ENCODE results near the gene SYTL2. TPM values are rescaled to one million over a fixed set of nuclear protein-coding genes. Genes with fewer than 3 reads are reported as not detected.

The SYTL2 gene
- total RNA-seq, 1 experiment from 2014 or later, result 132 TPM

DNA sequence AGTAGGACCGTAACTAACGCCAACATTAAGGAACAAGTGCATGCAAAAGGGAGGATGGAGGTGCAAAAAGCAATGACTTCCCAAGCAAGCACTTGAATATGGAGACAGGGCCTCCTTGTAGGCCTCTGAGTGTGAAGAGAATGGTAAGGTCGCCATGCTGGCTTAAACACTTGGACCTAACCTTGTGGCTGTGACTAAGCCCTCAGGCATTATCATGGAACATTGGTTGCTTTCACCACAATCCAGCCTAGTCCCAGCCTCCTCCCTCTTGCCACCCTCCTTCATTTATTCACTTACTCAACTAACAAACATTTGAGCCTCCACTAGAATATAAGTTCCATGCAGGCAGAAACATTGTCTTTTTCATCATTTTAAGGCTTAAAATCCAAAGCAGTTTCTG is 11.9 kb upstream of the SYTL2 start:
- intact Hi-C loops (cut with micrococcal nuclease; ENCODE audit: unreplicated experiment), result loop anchor here (5.0 to 10.0 kb wide), 2 partner anchors 121 to 228 kb away; no protein-coding TSS in a partner anchor
- in situ Hi-C loops (cut with HindIII; ENCODE audit: low pct_unique_long_range_greater_than_20kb, low sequenced_read_pairs), result no loop called here
- ChIA-PET POLR2A (no interaction called here), CTCF (no interaction called here)
- peaks cover 35% of the 10 kb centered on the region for H3K4me1 ChIP-seq (ENCODE audit: control insufficient read depth, insufficient read depth, low read length)
- BruUV-seq (replicated peaks), result no TSS peak
- ATAC-seq (no peak), DNase-seq (ENCODE audit: low read depth, low spot score) (no peak)
- TF ChIP-seq POLR2AphosphoS5 (IDR thresholded peaks at IDR 0.05; ENCODE audit: low read depth, low read length), result no peak
- TF ChIP-seq, protein P1, sequence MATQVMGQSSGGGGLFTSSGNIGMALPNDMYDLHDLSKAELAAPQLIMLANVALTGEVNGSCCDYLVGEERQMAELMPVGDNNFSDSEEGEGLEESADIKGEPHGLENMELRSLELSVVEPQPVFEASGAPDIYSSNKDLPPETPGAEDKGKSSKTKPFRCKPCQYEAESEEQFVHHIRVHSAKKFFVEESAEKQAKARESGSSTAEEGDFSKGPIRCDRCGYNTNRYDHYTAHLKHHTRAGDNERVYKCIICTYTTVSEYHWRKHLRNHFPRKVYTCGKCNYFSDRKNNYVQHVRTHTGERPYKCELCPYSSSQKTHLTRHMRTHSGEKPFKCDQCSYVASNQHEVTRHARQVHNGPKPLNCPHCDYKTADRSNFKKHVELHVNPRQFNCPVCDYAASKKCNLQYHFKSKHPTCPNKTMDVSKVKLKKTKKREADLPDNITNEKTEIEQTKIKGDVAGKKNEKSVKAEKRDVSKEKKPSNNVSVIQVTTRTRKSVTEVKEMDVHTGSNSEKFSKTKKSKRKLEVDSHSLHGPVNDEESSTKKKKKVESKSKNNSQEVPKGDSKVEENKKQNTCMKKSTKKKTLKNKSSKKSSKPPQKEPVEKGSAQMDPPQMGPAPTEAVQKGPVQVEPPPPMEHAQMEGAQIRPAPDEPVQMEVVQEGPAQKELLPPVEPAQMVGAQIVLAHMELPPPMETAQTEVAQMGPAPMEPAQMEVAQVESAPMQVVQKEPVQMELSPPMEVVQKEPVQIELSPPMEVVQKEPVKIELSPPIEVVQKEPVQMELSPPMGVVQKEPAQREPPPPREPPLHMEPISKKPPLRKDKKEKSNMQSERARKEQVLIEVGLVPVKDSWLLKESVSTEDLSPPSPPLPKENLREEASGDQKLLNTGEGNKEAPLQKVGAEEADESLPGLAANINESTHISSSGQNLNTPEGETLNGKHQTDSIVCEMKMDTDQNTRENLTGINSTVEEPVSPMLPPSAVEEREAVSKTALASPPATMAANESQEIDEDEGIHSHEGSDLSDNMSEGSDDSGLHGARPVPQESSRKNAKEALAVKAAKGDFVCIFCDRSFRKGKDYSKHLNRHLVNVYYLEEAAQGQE (IDR thresholded peaks at IDR 0.05; ENCODE audit: insufficient read depth in 1 of 2, low read depth in 2 of 2, low read length in 1 of 2), result no peak
- H3K27ac ChIP-seq (ENCODE audit: low read length), result peak overlapping the region; percentile 58
- H3K27me3 ChIP-seq (ENCODE audit: control insufficient read depth, insufficient read depth, low read length), result no peaks in the 10 kb centered on the region
- no peak overlapping the region for H3K4me3 ChIP-seq (ENCODE audit: low read depth in 2 of 2, low read length in 2 of 2)
- no peaks in the 10 kb centered on the region for H3K9me3 ChIP-seq (ENCODE audit: control insufficient read depth, insufficient read depth, low read depth, low read length)
- H3K36me3 ChIP-seq (ENCODE audit: control insufficient read depth, insufficient read depth, low read length), result no peaks in the 10 kb centered on the region

DNA sequence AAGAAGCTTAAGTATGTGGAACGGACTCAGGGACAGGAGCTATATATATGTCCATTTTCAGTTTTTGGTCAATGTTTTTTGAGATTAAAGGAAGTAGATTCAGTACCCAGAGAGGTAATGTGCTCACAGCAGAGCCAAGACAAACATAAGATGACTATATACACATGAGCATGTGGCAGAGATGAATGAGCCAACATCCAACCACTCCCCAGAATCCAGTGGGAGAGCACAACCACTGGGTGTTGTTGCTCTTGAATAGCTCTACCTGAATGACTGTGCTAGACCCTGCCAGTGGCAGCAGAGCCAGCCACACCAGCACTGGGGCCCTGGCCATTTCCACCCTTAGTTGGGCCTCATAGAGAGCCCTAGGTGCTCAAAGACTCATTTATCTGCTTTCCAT is 10.7 kb upstream of the SYTL2 start:
- peaks cover 23% of the 10 kb centered on the region for H3K4me1 ChIP-seq (ENCODE audit: control insufficient read depth, insufficient read depth, low read length)
- H3K27ac ChIP-seq (ENCODE audit: low read length), result peak overlapping the region; percentile 58
- ChIA-PET CTCF (no interaction called here), POLR2A (no interaction called here)
- H3K36me3 ChIP-seq (ENCODE audit: control insufficient read depth, insufficient read depth, low read length), result no peaks in the 10 kb centered on the region
- ATAC-seq, result peak; percentile 39; the same call in 1 of the 2 replicates
- H3K4me3 ChIP-seq (ENCODE audit: low read depth in 2 of 2, low read length in 2 of 2), result no peak overlapping the region
- BruUV-seq (replicated peaks), result no TSS peak
- in situ Hi-C loops (cut with HindIII; ENCODE audit: low pct_unique_long_range_greater_than_20kb, low sequenced_read_pairs), result no loop called here
- TF ChIP-seq POLR2AphosphoS5 (IDR thresholded peaks at IDR 0.05; ENCODE audit: low read depth, low read length) (no peak), SIN3A (IDR thresholded peaks at IDR 0.05; ENCODE audit: borderline replicate concordance, insufficient read depth, low read depth, low read length) (no peak), TCF7L2 (IDR thresholded peaks at IDR 0.05; ENCODE audit: low read depth, low read length) (no peak)
- TF ChIP-seq, protein P1 (IDR thresholded peaks at IDR 0.05; ENCODE audit: insufficient read depth in 1 of 2, low read depth in 2 of 2, low read length in 1 of 2), result no peak
- TF ChIP-seq, protein P2, sequence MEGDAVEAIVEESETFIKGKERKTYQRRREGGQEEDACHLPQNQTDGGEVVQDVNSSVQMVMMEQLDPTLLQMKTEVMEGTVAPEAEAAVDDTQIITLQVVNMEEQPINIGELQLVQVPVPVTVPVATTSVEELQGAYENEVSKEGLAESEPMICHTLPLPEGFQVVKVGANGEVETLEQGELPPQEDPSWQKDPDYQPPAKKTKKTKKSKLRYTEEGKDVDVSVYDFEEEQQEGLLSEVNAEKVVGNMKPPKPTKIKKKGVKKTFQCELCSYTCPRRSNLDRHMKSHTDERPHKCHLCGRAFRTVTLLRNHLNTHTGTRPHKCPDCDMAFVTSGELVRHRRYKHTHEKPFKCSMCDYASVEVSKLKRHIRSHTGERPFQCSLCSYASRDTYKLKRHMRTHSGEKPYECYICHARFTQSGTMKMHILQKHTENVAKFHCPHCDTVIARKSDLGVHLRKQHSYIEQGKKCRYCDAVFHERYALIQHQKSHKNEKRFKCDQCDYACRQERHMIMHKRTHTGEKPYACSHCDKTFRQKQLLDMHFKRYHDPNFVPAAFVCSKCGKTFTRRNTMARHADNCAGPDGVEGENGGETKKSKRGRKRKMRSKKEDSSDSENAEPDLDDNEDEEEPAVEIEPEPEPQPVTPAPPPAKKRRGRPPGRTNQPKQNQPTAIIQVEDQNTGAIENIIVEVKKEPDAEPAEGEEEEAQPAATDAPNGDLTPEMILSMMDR (IDR thresholded peaks at IDR 0.05), result no peak
- intact Hi-C loops (cut with micrococcal nuclease; ENCODE audit: unreplicated experiment), result loop anchor here (5.0 to 10.0 kb wide), 2 partner anchors 119 to 227 kb away; no protein-coding TSS in a partner anchor
- H3K9me3 ChIP-seq (ENCODE audit: control insufficient read depth, insufficient read depth, low read depth, low read length), result no peaks in the 10 kb centered on the region
- DNase-seq (ENCODE audit: low read depth, low spot score), result no peak
- H3K27me3 ChIP-seq (ENCODE audit: control insufficient read depth, insufficient read depth, low read length), result no peaks in the 10 kb centered on the region

Measured in Panc1 (cell line).